GM13976 (cell line): ENCODE measurements around the gene DYNC2I2.

Experiments
- DNase-seq: peaks from one replicate; pipeline ENCODE4 v3.0.0; 2012; ENCODE audit warnings: low spot score
- in situ Hi-C: fragments of 300-500 bp; cut with MboI; formaldehyde crosslinking; loops from one replicate; pipeline ENCODE4 v1.12.0; 2022; ENCODE audit warnings: low sequenced_read_pairs, mixed read lengths, inconsistent platforms; ENCODE audit not compliant: unreplicated experiment
- TF ChIP-seq, protein P1 (sequence below): IDR thresholded peaks from 2 replicates; pipeline ENCODE4 v1.5.1; 2012; ENCODE audit warnings: borderline replicate concordance, mild to moderate bottlenecking; ENCODE audit not compliant: insufficient read depth; ENCODE audit errors: extremely low read depth, missing control alignments, control extremely low read depth

DYNC2I2 gene

GRCh38 chr9:128642675-128643245, 13.9 kb downstream of the DYNC2I2 start:
- in situ Hi-C loops = no loop called here
- peak; percentile 22 for DNase-seq
- TF ChIP-seq, protein P1, sequence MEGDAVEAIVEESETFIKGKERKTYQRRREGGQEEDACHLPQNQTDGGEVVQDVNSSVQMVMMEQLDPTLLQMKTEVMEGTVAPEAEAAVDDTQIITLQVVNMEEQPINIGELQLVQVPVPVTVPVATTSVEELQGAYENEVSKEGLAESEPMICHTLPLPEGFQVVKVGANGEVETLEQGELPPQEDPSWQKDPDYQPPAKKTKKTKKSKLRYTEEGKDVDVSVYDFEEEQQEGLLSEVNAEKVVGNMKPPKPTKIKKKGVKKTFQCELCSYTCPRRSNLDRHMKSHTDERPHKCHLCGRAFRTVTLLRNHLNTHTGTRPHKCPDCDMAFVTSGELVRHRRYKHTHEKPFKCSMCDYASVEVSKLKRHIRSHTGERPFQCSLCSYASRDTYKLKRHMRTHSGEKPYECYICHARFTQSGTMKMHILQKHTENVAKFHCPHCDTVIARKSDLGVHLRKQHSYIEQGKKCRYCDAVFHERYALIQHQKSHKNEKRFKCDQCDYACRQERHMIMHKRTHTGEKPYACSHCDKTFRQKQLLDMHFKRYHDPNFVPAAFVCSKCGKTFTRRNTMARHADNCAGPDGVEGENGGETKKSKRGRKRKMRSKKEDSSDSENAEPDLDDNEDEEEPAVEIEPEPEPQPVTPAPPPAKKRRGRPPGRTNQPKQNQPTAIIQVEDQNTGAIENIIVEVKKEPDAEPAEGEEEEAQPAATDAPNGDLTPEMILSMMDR = no peak

DNA sequence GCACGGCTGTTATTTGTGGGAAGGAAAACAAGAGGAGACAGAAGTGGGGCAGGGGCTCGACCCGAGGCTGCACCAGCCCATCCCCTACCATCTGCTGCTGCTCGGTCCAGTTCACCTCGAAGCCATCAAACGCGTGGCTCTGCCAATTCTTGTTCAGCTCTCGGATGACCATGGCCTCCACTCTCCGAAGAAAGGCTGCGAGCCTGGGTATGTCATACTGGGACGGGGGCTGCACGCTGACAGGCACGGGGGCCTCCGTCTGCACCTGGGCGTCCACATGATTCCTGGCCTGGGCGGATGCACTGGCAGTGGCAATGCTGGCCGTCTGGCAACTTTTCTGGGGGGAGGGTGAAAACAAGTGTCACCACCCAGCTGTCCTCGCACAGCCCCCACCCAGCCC, 16.0 kb downstream of the DYNC2I2 start:
- DNase-seq = no peak
- in situ Hi-C loops = no loop called here
- TF ChIP-seq, protein P1 = no peak

DNA sequence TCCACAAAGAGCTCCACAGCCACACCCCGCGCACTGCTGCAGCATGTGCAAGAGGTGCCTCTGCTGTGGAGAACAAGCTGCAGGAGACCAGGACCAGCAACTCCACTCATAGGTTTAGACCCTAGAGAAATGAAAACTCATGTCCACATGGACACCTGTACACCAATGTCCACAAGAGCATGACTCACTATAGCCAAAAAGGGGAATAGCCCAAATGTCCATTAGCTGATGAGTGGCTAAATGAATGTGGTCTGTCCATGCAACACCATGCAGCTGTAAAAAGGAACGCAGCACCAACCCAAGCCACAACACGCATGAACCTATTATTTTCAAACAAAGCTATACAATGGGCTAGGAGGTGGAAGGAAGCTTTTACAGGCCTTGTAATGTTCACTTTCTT, 18.1 kb downstream of the DYNC2I2 start:
- TF ChIP-seq, protein P1 = no peak
- DNase-seq = no peak
- in situ Hi-C loops = no loop called here

DNA sequence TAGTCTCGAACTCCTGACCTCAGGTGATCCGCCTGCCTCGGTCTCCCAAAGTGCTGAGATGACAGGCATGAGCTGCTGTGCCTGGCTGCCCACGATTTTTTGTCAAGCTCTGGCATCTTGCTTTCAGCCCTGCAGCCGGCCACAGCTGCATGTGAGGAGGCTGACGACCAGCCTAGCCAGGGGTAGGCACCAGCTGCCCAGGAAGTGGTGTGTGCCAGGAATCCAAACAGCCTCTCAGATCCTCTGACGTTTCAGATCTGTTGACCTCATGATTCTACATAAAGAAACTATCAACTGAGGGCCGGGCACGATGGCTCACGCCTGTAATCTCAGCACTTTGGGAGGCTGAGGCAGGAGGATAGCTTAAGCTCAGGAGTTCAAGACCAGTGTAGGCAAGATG, 19.0 kb downstream of the DYNC2I2 start:
- in situ Hi-C loops = no loop called here
- DNase-seq = no peak
- TF ChIP-seq, protein P1 = no peak

DNA sequence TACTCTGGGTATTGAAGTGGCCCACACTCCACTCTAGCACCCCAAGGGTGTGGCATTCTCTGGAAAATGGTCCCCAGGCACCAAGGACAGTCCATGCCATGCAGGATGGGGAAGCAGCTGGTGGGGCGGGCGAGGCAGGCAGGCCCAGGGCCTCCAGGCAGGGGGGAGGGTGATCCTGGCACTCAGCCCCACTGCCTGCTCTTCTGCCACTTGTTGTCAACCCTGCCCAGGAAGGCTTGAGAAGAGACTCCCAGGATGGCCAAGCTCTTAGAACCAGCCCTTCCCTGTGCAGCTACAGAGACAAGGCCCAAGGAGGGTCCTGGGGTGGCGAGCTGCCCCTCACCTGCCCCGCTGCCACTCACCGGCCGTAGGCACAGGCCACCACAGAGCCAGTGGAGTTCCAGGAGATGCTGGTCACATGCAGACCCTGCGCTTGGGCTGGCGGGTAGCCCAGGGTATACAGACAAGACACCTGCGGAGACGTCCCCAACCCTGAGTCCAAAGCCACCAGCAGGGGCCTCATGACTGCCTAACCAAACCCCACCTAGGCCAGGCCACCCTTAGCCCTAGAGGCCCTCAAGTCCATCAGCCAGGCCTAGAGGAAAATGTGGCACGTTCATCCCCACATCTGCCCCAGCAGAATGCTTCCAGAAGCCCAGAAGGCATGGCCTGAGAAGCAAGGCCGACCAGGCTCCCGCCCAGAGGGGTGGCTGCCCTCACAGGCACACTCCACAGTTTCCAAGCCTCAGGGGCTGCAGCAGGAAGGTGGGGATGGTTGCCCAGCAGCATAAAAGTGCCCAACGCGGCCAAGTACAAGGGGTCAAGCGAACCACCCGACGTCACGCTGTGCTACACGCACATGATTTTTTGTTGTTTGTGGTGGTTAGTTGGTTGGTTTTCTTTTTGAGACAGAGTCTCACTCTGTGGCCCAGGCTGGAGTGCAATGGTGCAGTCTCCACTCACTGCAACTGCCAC, 19.8 kb downstream of the DYNC2I2 start:
- TF ChIP-seq, protein P1 = no peak
- in situ Hi-C loops = no loop called here
- no peak for DNase-seq

DNA sequence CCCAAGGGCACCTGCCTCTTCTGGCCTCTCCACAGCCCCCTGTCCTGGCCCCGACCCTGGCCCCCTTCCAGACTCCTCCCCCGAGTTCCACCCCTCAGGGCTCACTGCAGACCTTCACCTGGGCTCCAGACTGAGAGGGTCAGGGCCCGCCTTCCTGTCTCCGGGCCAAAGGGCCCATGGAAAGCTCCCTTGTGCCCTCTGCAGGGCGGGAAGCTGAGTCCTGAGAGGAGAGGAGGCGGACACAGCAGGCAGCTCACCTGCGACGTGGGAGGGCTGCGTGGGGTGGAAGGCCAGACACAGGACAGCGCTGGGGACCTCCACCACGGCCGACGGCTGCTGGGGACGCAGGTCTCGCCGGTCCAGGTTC, 20.6 kb downstream of the DYNC2I2 start:
- in situ Hi-C loops = no loop called here
- TF ChIP-seq, protein P1 = no peak
- DNase-seq = peak; percentile 27
